HEK293 (cell line): ENCODE data around the gene SPACA6.

Experiments
- CTCF ChIA-PET: fragments of 350-600 bp; formaldehyde crosslinking; extraction: SDS; loops from one replicate; lab custom pipeline; 2021; ENCODE audit warnings: antibody characterized with exemption; lab: Yijun Ruan, JAX
- POLR2A ChIA-PET: fragments of 300-600 bp; formaldehyde crosslinking; extraction: SDS; loops from one replicate; lab custom pipeline; 2020; ENCODE audit warnings: antibody characterized with exemption, inconsistent platforms; lab: Yijun Ruan, JAX
- H3K27ac ChIP-seq: fragments of 200-500 bp; sonication (Bioruptor generic); 2 replicates; pipeline ENCODE4 v1.5.1; 2014; ENCODE audit warnings: low read depth, low read length, control low read depth, inconsistent platforms; ENCODE audit errors: extremely low read depth
- H3K36me3 ChIP-seq, 2 experiments: fragments of 200-500 bp in 1 of 2; sonication (Bioruptor generic) in 1 of 2; 1 replicate in 1 of 2; 2 replicates in 1 of 2; pipeline ENCODE4 v1.5.1; 2014 to 2017; ENCODE audit warnings: inconsistent platforms in 2 of 2, low read length in 2 of 2; ENCODE audit not compliant: control insufficient read depth in 2 of 2, insufficient read depth in 1 of 2
- H3K4me1 ChIP-seq: fragments of 200-500 bp; sonication (Bioruptor generic); 2 replicates; pipeline ENCODE4 v1.5.1; 2014; ENCODE audit warnings: mild to moderate bottlenecking, low read length, inconsistent platforms; ENCODE audit not compliant: control insufficient read depth, insufficient read depth
- H3K4me3 ChIP-seq: 2 replicates; pipeline ENCODE4 v1.5.1; 2011; ENCODE audit warnings: low read depth, mild to moderate bottlenecking, control low read depth, low read length, moderate library complexity
- H3K9me3 ChIP-seq: fragments of 200-500 bp; sonication (Bioruptor generic); 2 replicates; pipeline ENCODE4 v1.5.1; 2014; ENCODE audit warnings: low read depth, low read length, inconsistent platforms; ENCODE audit not compliant: control insufficient read depth, insufficient read depth
- BCL11A ChIP-seq: fragments of 450-650 bp; formaldehyde crosslinking; IDR thresholded peaks from 2 replicates; pipeline ENCODE4 v1.5.1; 2016; ENCODE audit warnings: low read depth, missing biosample characterization, missing genetic modification characterization
- BCL11B ChIP-seq: fragments of 450-650 bp; formaldehyde crosslinking; IDR thresholded peaks from 2 replicates; pipeline ENCODE4 v1.5.1; 2016; ENCODE audit warnings: low read depth, missing biosample characterization, missing genetic modification characterization
- KLF8 ChIP-seq: fragments of 450-650 bp; formaldehyde crosslinking; IDR thresholded peaks from 2 replicates; pipeline ENCODE4 v1.5.1; 2016; ENCODE audit warnings: missing biosample characterization, missing genetic modification characterization
- SP7 ChIP-seq: fragments of 450-650 bp; formaldehyde crosslinking; IDR thresholded peaks from 2 replicates; pipeline ENCODE4 v1.5.1; 2016; ENCODE audit warnings: missing biosample characterization, missing genetic modification characterization
- ZBTB48 ChIP-seq: fragments of 450-650 bp; formaldehyde crosslinking; IDR thresholded peaks from 2 replicates; pipeline ENCODE4 v1.5.1; 2016; ENCODE audit warnings: missing biosample characterization, missing genetic modification characterization
- ZEB2 ChIP-seq: fragments of 450-650 bp; formaldehyde crosslinking; IDR thresholded peaks from 2 replicates; pipeline ENCODE4 v1.5.1; 2016; ENCODE audit warnings: missing biosample characterization, missing genetic modification characterization
- ZNF133 ChIP-seq: fragments of 450-650 bp; formaldehyde crosslinking; IDR thresholded peaks from 2 replicates; pipeline ENCODE4 v1.5.1; 2016; ENCODE audit warnings: missing biosample characterization, missing genetic modification characterization
- ZNF2 ChIP-seq: fragments of 450-650 bp; formaldehyde crosslinking; IDR thresholded peaks from 2 replicates; pipeline ENCODE4 v1.5.1; 2016; ENCODE audit warnings: missing biosample characterization, missing genetic modification characterization
- ZNF223 ChIP-seq: fragments of 450-650 bp; formaldehyde crosslinking; IDR thresholded peaks from 2 replicates; pipeline ENCODE4 v1.5.1; 2016; ENCODE audit warnings: missing biosample characterization, missing genetic modification characterization
- ZNF341 ChIP-seq: fragments of 450-650 bp; formaldehyde crosslinking; IDR thresholded peaks from 2 replicates; pipeline ENCODE4; 2016; ENCODE audit warnings: low read depth, missing biosample characterization, missing genetic modification characterization
- ZNF624 ChIP-seq: fragments of 450-650 bp; formaldehyde crosslinking; IDR thresholded peaks from 2 replicates; pipeline ENCODE4 v1.5.1; 2017; ENCODE audit warnings: missing biosample characterization, missing genetic modification characterization
- ZNF76 ChIP-seq: fragments of 450-650 bp; formaldehyde crosslinking; IDR thresholded peaks from 2 replicates; pipeline ENCODE4; 2016; ENCODE audit warnings: low read depth, missing biosample characterization, missing genetic modification characterization, borderline replicate concordance
- ZNF791 ChIP-seq: fragments of 450-650 bp; formaldehyde crosslinking; IDR thresholded peaks from 2 replicates; pipeline ENCODE4 v1.5.1; 2016; ENCODE audit warnings: missing biosample characterization, missing genetic modification characterization
- ZNF830 ChIP-seq: fragments of 450-650 bp; IDR thresholded peaks from 2 replicates; pipeline ENCODE4 v1.5.0; 2018; ENCODE audit warnings: missing biosample characterization, missing genetic modification characterization, low read depth, mild to moderate bottlenecking, moderate library complexity
- TF ChIP-seq, protein P1 (sequence below): fragments of 450-650 bp; formaldehyde crosslinking; IDR thresholded peaks from 2 replicates; pipeline ENCODE4 v1.5.1; 2016; ENCODE audit warnings: missing biosample characterization, missing genetic modification characterization
- TF ChIP-seq, protein P2 (sequence below): fragments of 450-650 bp; formaldehyde crosslinking; IDR thresholded peaks from 2 replicates; pipeline ENCODE4 v1.5.1; 2016; ENCODE audit warnings: missing biosample characterization, missing genetic modification characterization, borderline replicate concordance
- TF ChIP-seq, protein P3 (sequence below): fragments of 450-650 bp; IDR thresholded peaks from 2 replicates; pipeline ENCODE4 v1.5.1; 2018; ENCODE audit warnings: missing biosample characterization, mild to moderate bottlenecking, missing genetic modification characterization
- TF ChIP-seq, protein P4 (sequence below): fragments of 450-650 bp; formaldehyde crosslinking; IDR thresholded peaks from 2 replicates; pipeline ENCODE4 v1.5.1; 2016; ENCODE audit warnings: missing biosample characterization, missing genetic modification characterization, borderline replicate concordance
- TF ChIP-seq, protein P5 (sequence below): fragments of 450-650 bp; formaldehyde crosslinking; IDR thresholded peaks from 2 replicates; pipeline ENCODE4 v1.5.1; 2016; ENCODE audit warnings: missing biosample characterization, missing genetic modification characterization
- TF ChIP-seq, protein P6 (sequence below): fragments of 450-650 bp; formaldehyde crosslinking; IDR thresholded peaks from 2 replicates; pipeline ENCODE4 v1.5.1; 2017; ENCODE audit warnings: missing biosample characterization, missing genetic modification characterization

The SPACA6 gene

DNA sequence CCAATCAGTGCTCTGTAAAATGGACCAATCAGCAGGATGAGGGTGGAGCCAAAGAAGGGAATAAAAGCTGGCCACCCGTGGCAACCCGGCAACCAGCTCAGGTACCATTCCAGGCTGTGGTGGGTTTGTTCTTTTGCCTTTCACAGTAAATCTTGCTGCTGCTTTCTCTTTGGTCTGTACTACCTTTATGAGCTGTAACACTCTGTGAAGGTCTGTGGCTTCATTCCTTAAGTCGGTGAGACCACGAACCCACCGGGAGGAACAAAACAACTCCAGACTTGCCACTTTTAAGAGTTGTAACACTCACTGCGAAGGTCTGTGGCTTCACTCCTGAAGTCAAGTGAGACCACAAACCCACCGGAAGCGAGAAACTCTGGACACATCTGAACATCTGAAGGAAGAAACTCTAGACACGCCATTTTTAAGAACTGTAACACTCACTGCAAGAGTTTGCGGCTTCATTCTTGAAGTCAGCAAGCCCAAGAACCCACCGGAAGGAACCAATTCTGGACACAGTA lies 16.5 kb upstream of the SPACA6 start:
- H3K4me3 ChIP-seq = no peak overlapping the region
- no peaks in the 10 kb centered on the region for H3K9me3 ChIP-seq
- TF ChIP-seq ZNF624 (no peak), KLF8 (no peak), ZBTB48 (tag by site-specific recombination) (no peak), ZNF223 (tag by site-specific recombination) (no peak), ZEB2 (tag by site-specific recombination) (no peak), BCL11A (no peak), ZNF133 (tag by site-specific recombination) (no peak), SP7 (tag by site-specific recombination) (no peak), BCL11B (no peak)
- TF ChIP-seq, protein P1, sequence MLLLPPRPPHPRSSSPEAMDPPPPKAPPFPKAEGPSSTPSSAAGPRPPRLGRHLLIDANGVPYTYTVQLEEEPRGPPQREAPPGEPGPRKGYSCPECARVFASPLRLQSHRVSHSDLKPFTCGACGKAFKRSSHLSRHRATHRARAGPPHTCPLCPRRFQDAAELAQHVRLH (tag by site-specific recombination) = no peak
- H3K4me1 ChIP-seq = no peaks in the 10 kb centered on the region
- H3K36me3 ChIP-seq = no peaks in the 10 kb centered on the region
- CTCF ChIA-PET = interaction anchor here (0.6 to 11.1 kb wide), 11 partner anchors 8 to 169 kb away, joined by 3 to 114 read pairs (median 5); no protein-coding TSS in a partner anchor
- POLR2A ChIA-PET = interaction anchor here (1.2 kb wide), 1 partner anchor 12 kb away, joined by 3 read pairs; no protein-coding TSS in a partner anchor
- no peak overlapping the region for H3K27ac ChIP-seq

DNA sequence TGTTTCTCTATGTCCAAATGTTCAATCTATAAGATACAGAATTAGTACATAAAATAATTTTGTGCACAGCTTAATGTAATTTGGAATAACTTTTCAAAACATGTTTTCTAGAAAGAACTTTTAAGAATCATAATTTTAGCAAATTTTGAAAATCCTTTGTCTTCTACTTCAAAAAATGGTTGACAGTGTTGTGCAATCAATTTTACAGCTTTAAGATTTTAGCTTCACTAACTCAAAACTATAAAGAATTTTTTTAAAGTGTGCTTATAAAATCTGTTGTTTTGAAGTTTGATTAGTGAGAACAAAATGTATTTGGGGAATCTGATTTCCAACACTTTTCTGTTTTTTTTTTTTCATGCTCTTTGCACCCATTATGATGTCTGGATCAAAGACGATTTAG lies 12.7 kb upstream of the SPACA6 start:
- Histone ChIP-seq H3K36me3 (no peaks in the 10 kb centered on the region), H3K4me3 (no peak overlapping the region), H3K9me3 (no peaks in the 10 kb centered on the region), H3K4me1 (no peaks in the 10 kb centered on the region), H3K27ac (no peak overlapping the region)
- ChIA-PET POLR2A (interaction anchor here (1.2 kb wide), 1 partner anchor 8 kb away, joined by 3 read pairs; no protein-coding TSS in a partner anchor), CTCF (interaction anchor here (0.7 to 11.1 kb wide), 3 partner anchors 9 to 97 kb away, joined by 3 to 114 read pairs (median 4); no protein-coding TSS in a partner anchor)
- TF ChIP-seq ZNF2 (tag by site-specific recombination) (no peak), ZNF830 (tag by site-specific recombination) (no peak), ZNF341 (tag by site-specific recombination) (no peak), ZNF76 (tag by site-specific recombination) (no peak), ZNF791 (tag by site-specific recombination) (no peak)
- TF ChIP-seq, protein P2, sequence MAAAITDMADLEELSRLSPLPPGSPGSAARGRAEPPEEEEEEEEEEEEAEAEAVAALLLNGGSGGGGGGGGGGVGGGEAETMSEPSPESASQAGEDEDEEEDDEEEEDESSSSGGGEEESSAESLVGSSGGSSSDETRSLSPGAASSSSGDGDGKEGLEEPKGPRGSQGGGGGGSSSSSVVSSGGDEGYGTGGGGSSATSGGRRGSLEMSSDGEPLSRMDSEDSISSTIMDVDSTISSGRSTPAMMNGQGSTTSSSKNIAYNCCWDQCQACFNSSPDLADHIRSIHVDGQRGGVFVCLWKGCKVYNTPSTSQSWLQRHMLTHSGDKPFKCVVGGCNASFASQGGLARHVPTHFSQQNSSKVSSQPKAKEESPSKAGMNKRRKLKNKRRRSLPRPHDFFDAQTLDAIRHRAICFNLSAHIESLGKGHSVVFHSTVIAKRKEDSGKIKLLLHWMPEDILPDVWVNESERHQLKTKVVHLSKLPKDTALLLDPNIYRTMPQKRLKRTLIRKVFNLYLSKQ (tag by site-specific recombination) = no peak
- TF ChIP-seq, protein P3, sequence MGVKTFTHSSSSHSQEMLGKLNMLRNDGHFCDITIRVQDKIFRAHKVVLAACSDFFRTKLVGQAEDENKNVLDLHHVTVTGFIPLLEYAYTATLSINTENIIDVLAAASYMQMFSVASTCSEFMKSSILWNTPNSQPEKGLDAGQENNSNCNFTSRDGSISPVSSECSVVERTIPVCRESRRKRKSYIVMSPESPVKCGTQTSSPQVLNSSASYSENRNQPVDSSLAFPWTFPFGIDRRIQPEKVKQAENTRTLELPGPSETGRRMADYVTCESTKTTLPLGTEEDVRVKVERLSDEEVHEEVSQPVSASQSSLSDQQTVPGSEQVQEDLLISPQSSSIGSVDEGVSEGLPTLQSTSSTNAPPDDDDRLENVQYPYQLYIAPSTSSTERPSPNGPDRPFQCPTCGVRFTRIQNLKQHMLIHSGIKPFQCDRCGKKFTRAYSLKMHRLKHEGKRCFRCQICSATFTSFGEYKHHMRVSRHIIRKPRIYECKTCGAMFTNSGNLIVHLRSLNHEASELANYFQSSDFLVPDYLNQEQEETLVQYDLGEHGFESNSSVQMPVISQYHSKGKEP (tag by site-specific recombination) = no peak
- TF ChIP-seq, protein P4, sequence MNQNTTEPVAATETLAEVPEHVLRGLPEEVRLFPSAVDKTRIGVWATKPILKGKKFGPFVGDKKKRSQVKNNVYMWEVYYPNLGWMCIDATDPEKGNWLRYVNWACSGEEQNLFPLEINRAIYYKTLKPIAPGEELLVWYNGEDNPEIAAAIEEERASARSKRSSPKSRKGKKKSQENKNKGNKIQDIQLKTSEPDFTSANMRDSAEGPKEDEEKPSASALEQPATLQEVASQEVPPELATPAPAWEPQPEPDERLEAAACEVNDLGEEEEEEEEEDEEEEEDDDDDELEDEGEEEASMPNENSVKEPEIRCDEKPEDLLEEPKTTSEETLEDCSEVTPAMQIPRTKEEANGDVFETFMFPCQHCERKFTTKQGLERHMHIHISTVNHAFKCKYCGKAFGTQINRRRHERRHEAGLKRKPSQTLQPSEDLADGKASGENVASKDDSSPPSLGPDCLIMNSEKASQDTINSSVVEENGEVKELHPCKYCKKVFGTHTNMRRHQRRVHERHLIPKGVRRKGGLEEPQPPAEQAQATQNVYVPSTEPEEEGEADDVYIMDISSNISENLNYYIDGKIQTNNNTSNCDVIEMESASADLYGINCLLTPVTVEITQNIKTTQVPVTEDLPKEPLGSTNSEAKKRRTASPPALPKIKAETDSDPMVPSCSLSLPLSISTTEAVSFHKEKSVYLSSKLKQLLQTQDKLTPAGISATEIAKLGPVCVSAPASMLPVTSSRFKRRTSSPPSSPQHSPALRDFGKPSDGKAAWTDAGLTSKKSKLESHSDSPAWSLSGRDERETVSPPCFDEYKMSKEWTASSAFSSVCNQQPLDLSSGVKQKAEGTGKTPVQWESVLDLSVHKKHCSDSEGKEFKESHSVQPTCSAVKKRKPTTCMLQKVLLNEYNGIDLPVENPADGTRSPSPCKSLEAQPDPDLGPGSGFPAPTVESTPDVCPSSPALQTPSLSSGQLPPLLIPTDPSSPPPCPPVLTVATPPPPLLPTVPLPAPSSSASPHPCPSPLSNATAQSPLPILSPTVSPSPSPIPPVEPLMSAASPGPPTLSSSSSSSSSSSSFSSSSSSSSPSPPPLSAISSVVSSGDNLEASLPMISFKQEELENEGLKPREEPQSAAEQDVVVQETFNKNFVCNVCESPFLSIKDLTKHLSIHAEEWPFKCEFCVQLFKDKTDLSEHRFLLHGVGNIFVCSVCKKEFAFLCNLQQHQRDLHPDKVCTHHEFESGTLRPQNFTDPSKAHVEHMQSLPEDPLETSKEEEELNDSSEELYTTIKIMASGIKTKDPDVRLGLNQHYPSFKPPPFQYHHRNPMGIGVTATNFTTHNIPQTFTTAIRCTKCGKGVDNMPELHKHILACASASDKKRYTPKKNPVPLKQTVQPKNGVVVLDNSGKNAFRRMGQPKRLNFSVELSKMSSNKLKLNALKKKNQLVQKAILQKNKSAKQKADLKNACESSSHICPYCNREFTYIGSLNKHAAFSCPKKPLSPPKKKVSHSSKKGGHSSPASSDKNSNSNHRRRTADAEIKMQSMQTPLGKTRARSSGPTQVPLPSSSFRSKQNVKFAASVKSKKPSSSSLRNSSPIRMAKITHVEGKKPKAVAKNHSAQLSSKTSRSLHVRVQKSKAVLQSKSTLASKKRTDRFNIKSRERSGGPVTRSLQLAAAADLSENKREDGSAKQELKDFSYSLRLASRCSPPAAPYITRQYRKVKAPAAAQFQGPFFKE = no peak
- TF ChIP-seq, protein P5, sequence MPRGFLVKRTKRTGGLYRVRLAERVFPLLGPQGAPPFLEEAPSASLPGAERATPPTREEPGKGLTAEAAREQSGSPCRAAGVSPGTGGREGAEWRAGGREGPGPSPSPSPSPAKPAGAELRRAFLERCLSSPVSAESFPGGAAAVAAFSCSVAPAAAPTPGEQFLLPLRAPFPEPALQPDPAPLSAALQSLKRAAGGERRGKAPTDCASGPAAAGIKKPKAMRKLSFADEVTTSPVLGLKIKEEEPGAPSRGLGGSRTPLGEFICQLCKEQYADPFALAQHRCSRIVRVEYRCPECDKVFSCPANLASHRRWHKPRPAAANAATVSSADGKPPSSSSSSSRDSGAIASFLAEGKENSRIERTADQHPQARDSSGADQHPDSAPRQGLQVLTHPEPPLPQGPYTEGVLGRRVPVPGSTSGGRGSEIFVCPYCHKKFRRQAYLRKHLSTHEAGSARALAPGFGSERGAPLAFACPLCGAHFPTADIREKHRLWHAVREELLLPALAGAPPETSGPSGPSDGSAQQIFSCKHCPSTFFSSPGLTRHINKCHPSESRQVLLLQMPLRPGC (tag by site-specific recombination) = no peak
- TF ChIP-seq, protein P6, sequence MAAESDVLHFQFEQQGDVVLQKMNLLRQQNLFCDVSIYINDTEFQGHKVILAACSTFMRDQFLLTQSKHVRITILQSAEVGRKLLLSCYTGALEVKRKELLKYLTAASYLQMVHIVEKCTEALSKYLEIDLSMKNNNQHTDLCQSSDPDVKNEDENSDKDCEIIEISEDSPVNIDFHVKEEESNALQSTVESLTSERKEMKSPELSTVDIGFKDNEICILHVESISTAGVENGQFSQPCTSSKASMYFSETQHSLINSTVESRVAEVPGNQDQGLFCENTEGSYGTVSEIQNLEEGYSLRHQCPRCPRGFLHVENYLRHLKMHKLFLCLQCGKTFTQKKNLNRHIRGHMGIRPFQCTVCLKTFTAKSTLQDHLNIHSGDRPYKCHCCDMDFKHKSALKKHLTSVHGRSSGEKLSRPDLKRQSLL = no peak
